Loucy (cell line): Measurements from ENCODE around the gene DDA1.
"Not testable (repeated sequence)": the region's sequence is repeated elsewhere in the genome, so short reads cannot be mapped to it uniquely, and the experiment has no call there.

Experiments
- H2AFZ ChIP-seq: fragments of 200-600 bp; sonication (generic); 2 replicates; pipeline ENCODE4 v1.6.0; 2016; ENCODE audit warnings: antibody characterized with exemption, mild to moderate bottlenecking, low read length, moderate library complexity
- H3F3A ChIP-seq: fragments of 200-600 bp; 2 replicates; pipeline ENCODE4 v1.6.0; 2016; ENCODE audit warnings: antibody characterized with exemption, low read depth, mild to moderate bottlenecking
- H3K27me3 ChIP-seq: fragments of 200-600 bp; sonication (generic); 2 replicates; pipeline ENCODE4 v1.6.1; 2014; ENCODE audit warnings: low read length, mild to moderate bottlenecking; ENCODE audit not compliant: insufficient read depth, poor library complexity, severe bottlenecking
- H3K36me3 ChIP-seq: fragments of 200-600 bp; sonication (generic); 2 replicates; pipeline ENCODE4 v1.6.1; 2016; ENCODE audit warnings: low read length; ENCODE audit not compliant: insufficient read depth
- H3K4me1 ChIP-seq: fragments of 200-600 bp; sonication (generic); 2 replicates; pipeline ENCODE4 v1.5.1; 2014; ENCODE audit warnings: low read length, mild to moderate bottlenecking; ENCODE audit not compliant: insufficient read depth, poor library complexity, severe bottlenecking
- H3K4me2 ChIP-seq: fragments of 200-600 bp; sonication (generic); 2 replicates; pipeline ENCODE4 v1.6.0; 2014; ENCODE audit warnings: antibody characterized with exemption, low read length, low read depth, mild to moderate bottlenecking; ENCODE audit not compliant: poor library complexity, severe bottlenecking
- H3K4me3 ChIP-seq: fragments of 200-600 bp; sonication (generic); 2 replicates; pipeline ENCODE4 v1.5.1; 2014; ENCODE audit warnings: low read length, mild to moderate bottlenecking, mixed read lengths; ENCODE audit not compliant: poor library complexity, severe bottlenecking
- H3K79me2 ChIP-seq: fragments of 200-600 bp; sonication (generic); 2 replicates; pipeline ENCODE4 v1.6.1; 2014; ENCODE audit warnings: low read length; ENCODE audit not compliant: insufficient read depth
- H3K9ac ChIP-seq: fragments of 200-600 bp; sonication (generic); 2 replicates; pipeline ENCODE4 v1.6.0; 2014; ENCODE audit warnings: mild to moderate bottlenecking, low read depth, low read length, moderate library complexity; ENCODE audit not compliant: poor library complexity, severe bottlenecking
- H3K9me2 ChIP-seq: fragments of 200-600 bp; sonication (generic); replicated peaks from 2 replicates; pipeline ENCODE4 v1.6.1; 2016; ENCODE audit warnings: low read depth, low read length, mixed read lengths
- H3K9me3 ChIP-seq: fragments of 200-600 bp; sonication (generic); 2 replicates; pipeline ENCODE4 v1.6.1; 2014; ENCODE audit warnings: mild to moderate bottlenecking, antibody characterized with exemption, low read length, low read depth; ENCODE audit not compliant: insufficient read depth
- H4K20me1 ChIP-seq: fragments of 200-600 bp; sonication (generic); 2 replicates; pipeline ENCODE4 v1.6.0; 2014; ENCODE audit warnings: antibody characterized with exemption, low read length, mild to moderate bottlenecking; ENCODE audit not compliant: insufficient read depth, poor library complexity, severe bottlenecking
- CTCF ChIP-seq: fragments of 200-600 bp; sonication (generic); conservative IDR thresholded peaks from 2 replicates; pipeline ENCODE4 v1.5.1; 2014; ENCODE audit warnings: mild to moderate bottlenecking, antibody characterized with exemption, low read length
- EZH2phosphoT487 ChIP-seq: fragments of 200-600 bp; IDR thresholded peaks from 2 replicates; pipeline ENCODE4 v1.6.1; 2018; ENCODE audit warnings: antibody characterized with exemption, mild to moderate bottlenecking, moderate library complexity, borderline replicate concordance

The DDA1 gene

GRCh38 chr19:17359905-17360800 lies 50.8 kb downstream of the DDA1 start:
- H2AFZ ChIP-seq, result no peak overlapping the region
- no peaks in the 10 kb centered on the region for H3K27me3 ChIP-seq
- no peaks in the 10 kb centered on the region for H3K9me2 ChIP-seq
- no peaks in the 10 kb centered on the region for H3F3A ChIP-seq
- H3K9me3 ChIP-seq, result no peaks in the 10 kb centered on the region
- H3K4me3 ChIP-seq, result no peak overlapping the region
- no peak overlapping the region for H3K9ac ChIP-seq
- H3K79me2 ChIP-seq, result no peaks in the 10 kb centered on the region
- H4K20me1 ChIP-seq, result no peaks in the 10 kb centered on the region
- H3K4me1 ChIP-seq, result no peaks in the 10 kb centered on the region
- no peak overlapping the region for H3K4me2 ChIP-seq
- TF ChIP-seq CTCF, result no peak
- no peak for TF ChIP-seq EZH2phosphoT487
- no peaks in the 10 kb centered on the region for H3K36me3 ChIP-seq

- not testable (repeated sequence) for H3K4me2 ChIP-seq, H3K9ac ChIP-seq, H3K27me3 ChIP-seq, H3K36me3 ChIP-seq, H3K9me2 ChIP-seq, H3K4me3 ChIP-seq, H3K4me1 ChIP-seq, H3F3A ChIP-seq, H3K9me3 ChIP-seq, H3K79me2 ChIP-seq, H4K20me1 ChIP-seq, H2AFZ ChIP-seq
These were observed 54.7 kb downstream of the DDA1 start for GRCh38 chr19:17363852-17364605.

- Histone ChIP-seq H3F3A (no peaks in the 10 kb centered on the region; the same call in 1 of the 2 replicates), H3K36me3 (no peaks in the 10 kb centered on the region), H3K9me3 (no peaks in the 10 kb centered on the region), H3K9ac (no peak overlapping the region), H3K4me3 (no peak overlapping the region), H3K79me2 (no peaks in the 10 kb centered on the region), H4K20me1 (no peaks in the 10 kb centered on the region), H3K9me2 (no peaks in the 10 kb centered on the region), H3K27me3 (no peaks in the 10 kb centered on the region), H3K4me2 (no peak overlapping the region), H2AFZ (no peak overlapping the region), H3K4me1 (no peaks in the 10 kb centered on the region)
- TF ChIP-seq EZH2phosphoT487 (no peak), CTCF (no peak)
These were observed 56.0 kb downstream of the DDA1 start for GRCh38 chr19:17365361-17365760.
